ENCODE results near the gene C5orf34.
"Not testable (repeated sequence)": the region's sequence is repeated elsewhere in the genome, so short reads cannot be mapped to it uniquely, and the experiment has no call there.

The C5orf34 gene

DNA sequence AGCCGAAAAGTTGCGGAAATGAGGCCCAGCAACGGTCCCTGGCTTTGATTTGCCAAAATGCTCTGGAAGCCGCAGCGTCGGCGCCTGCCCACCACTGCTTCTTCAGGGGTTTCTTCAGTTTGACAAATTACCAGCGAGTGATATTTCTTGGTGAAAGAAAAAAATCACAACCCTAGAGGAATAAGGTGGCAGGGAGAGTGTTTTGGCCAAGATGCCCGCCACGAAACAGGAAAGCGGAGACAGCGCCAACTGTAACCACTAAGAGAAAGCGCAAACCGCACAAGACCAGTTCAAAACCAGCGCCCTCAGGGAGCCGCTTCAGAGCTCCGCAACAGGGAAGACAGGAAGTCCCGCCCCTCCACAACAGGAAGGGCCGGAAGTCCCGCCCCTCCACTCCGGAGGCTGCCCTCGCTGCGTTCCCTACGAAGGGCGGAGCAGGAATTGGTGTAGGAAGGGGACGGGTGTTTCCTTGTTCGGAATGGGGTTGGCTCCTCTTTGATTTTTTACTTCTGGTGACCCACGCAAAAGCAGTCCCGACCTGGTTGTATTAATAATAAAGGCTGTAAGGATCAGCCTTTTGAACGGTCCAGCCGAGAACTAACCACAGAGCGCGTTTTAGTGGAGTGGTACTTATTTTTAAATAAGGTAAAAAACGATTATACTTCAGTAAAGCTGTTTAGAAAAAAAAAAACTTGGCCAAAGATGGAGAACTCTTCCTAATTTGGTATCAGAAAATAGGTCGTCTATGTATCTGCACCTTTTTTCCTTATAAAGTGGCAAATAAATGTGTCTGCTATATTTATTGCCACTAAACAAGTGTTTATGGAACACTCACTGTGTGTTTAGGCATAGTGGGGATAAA is at the start of gene C5orf34:
Gene C5orf34 (minus strand): TSS at position 333 of the 862 bp plus-strand sequence. CDS start 5,809 bp downstream, outside the sequence.
- peak; percentile 97 for DNase-seq (ENCODE audit: low spot score)

DNA sequence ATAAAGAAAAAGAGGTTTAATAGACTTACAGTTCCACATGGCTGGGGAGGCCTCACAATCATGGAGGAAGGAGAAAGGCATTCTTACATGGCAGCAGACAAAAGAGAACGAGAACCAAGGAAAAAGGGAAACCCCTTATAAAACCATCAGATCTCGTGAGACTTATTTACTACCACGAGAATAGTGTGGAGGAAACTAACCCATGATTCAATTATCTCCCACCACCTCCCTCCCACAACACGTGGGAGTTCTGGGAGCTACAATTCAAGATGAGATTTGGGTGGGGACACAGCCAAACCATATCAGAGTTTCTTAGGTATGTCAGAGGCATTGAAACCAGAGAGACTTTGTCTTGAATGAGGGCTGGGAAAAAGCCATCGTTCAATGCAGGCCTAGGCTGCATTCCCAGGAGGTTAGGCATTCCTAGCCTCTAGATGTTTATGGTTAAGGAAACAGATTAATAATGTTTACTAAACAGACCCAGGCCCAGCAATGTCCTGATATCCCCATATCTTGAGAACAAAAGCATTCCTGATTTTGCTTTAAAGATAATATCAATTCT is 49.4 kb upstream of the C5orf34 start:
- no peak for DNase-seq (ENCODE audit: low spot score)

DNA sequence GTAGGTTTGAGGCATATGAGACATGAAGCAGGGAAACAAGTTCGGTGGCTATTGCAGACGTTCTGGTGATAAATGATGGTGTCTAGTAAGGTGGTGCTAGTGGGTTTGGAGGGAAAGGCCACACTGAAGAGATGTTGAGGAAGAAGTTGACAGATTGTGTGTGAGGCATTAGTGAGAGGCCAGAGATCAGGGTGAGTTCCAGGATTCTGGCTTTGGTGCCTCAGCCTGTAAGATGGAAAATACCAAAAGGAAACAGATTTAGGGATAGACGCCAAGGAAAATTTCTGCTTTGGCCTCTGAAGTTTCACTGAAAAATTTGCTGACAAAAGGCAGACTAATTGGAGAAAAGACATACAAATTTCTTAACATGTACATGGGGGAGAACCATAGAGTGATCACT is 48.4 kb upstream of the C5orf34 start:
- no peak for DNase-seq (ENCODE audit: low spot score)

- DNase-seq (ENCODE audit: low spot score), result no peak
Observed at GRCh38 chr5:43561356-43561755, 46.4 kb upstream of the C5orf34 start.

DNA sequence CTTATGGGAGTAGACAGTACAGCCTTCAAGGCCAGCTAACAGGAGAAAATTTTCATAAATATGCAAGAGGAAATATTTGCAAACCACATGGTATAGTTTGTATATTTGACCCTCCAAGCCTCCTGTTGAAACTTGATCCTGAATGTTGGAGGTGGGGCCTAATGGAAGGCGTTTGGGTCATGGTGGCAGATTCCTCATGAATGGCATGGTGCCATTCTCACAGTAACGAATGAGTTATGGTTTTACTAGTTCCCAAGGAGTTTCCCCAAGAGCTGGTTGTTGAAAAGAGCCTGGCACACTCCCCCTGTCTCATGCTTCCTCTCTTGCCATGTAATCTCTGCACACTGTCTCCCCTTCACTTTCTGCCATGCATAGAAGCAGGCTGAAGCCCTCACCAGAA is 45.2 kb upstream of the C5orf34 start:
- no peak for DNase-seq (ENCODE audit: low spot score)

- peak; percentile 38 for DNase-seq (ENCODE audit: low spot score)
Observed at GRCh38 chr5:43556857-43557542, 42.1 kb upstream of the C5orf34 start, which contains the start of gene PAIP1. Gene PAIP1, minus strand, starts transcription at chr5:43557077. Its CDS starts 231 bp downstream, at chr5:43556846.

GRCh38 chr5:43556607-43556856 is 41.6 kb upstream of the C5orf34 start:
- DNase-seq (ENCODE audit: low spot score), result not testable (repeated sequence)

GRCh38 chr5:43555895-43556606 is 41.1 kb upstream of the C5orf34 start:
- peak; percentile 8 for DNase-seq (ENCODE audit: low spot score)

- no peak for DNase-seq (ENCODE audit: low spot score)
Observed at GRCh38 chr5:43554497-43554896, 39.5 kb upstream of the C5orf34 start.

DNA sequence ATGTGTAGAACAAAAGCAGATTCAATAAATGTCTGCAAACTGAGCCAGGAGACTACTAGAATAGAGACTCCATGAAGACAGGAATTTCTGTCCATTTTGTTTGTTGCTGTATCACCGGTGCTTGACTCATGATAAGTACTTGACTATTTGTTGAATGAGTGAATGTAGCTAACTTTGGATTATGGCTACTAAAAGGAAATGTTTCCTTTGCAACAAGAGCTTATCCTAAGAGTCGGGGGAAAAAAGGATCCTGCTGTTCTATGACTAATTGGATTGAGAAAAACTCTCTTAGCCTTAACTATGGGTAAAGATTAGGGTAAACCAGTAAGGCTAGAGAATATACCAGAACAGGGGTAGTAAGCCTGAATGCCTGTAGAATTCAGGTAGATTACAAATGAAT is 38.4 kb upstream of the C5orf34 start:
- DNase-seq (ENCODE audit: low spot score), result no peak

- no peak for DNase-seq (ENCODE audit: low spot score)
Observed at GRCh38 chr5:43551731-43552130, 36.8 kb upstream of the C5orf34 start.

DNA sequence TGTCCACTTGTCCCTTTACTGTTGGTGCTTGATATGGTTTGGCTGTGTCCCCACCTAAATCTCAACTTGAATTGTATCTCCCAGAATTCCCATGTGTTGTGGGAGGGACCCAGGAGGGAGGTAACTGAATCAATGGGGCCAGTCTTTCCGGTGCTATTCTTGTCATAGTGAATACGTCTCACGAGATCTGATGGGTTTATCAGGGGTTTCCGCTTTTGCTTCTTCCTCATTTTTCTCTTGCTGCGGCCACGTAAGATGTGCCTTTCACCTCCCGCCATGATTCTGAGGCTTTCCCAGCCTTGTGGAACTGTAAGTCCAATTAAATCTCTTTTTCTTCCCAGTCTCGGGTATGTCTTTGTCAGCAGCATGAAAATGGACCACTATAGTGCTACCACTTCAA is 34.3 kb upstream of the C5orf34 start:
- DNase-seq (ENCODE audit: low spot score), result not testable (repeated sequence)

DNA sequence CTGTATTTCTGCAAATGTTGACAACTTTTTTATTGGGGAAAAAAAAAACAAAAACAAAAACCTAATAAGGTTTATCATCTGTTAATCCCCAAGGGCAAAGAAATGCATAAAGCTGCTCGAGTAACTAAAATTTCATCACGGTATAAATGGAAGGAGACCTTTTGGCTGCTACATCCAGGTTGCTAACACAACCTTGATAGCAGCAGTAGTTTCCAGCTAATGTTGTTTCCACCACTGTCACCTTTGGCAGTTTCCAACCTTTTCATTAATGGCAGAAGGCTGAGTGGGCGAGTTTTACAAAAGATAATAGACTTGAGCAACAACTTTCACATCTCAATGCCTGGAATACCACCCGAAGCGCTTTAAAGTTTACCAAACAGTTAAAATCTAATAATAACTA is 33.4 kb upstream of the C5orf34 start:
- no peak for DNase-seq (ENCODE audit: low spot score)

GRCh38 chr5:43547532-43547931 is 32.6 kb upstream of the C5orf34 start:
- no peak for DNase-seq (ENCODE audit: low spot score)

DNA sequence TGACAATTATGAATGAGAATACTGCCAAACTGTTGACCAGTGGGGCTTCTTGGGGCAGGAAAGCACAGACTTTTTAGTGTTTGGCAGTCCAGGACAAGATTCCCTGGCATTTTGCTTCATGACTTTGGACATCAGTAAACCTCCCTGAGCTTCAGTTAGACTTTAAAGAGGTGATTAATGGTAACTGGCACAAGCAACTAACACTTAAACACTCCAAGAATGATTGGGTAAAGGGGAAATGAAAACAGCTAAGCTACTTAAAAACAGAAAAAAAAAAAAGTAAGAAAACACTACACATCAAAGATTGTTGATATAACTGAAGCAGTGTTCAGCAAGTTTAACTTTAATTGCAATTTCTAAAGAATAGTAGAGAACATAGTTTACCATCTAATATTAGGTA is 28.5 kb upstream of the C5orf34 start:
- no peak for DNase-seq (ENCODE audit: low spot score)

- no peak for DNase-seq (ENCODE audit: low spot score)
Observed at GRCh38 chr5:43540746-43541145, 25.8 kb upstream of the C5orf34 start.

GRCh38 chr5:43536972-43537371 is 22.0 kb upstream of the C5orf34 start:
- no peak for DNase-seq (ENCODE audit: low spot score)

DNA sequence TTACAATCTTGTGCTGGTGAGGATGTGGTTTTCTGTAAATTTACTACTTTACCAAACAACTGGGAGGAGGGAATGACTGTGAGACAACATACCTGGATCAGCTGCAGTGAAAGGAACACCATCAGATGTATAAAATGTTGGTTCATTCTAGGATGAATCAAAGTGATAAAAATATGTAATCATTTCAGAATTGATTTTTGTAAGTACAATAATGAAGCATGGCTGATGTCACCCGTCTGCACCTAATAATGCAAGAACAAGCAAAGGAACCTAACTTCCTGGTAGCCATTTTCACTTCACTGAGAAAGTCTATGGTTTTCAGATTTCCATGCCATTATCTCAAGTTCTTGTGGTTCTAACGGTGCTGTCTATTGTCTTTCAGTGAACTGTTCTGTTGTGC is 18.7 kb upstream of the C5orf34 start:
- DNase-seq (ENCODE audit: low spot score), result no peak

DNA sequence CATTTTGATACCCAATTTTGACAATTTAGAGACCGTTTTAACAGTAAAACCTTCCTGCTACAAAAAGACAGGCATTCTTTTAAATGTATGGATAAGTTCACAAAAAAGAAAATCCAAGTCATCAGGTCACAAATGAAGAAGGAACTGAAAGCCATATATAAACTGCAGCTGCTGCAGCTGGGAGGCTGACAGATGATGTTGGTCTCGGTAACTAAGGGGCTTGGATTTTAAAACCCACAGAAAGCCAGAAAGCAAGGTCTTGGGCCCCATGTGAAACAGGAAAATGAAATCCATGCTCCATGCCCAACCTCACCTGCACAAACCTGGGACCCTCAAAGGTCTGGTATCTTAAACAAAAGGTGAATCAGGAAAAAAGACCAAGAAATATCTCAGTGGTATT is 15.7 kb upstream of the C5orf34 start:
- no peak for DNase-seq (ENCODE audit: low spot score)

DNA sequence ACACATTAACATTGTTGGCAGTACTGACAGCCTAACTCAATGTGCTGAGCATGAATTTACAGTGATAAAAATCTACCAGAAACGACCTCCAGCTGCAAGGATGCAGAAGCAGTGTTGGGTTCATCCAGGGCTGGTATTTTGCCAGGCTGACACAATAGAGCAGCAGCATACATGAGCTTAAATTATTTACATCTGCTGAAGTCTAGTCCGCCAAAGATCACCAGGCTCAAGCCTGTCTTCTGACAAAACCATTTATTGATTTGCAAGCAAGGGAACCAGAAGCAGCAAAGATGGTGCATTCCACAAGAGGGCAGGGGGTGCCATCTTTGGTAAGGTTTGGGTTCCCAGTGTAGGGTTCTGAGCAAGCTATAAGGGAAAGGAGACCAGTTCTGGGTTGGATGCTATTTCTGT is 8.7 kb upstream of the C5orf34 start:
- DNase-seq (ENCODE audit: low spot score), result no peak

DNA sequence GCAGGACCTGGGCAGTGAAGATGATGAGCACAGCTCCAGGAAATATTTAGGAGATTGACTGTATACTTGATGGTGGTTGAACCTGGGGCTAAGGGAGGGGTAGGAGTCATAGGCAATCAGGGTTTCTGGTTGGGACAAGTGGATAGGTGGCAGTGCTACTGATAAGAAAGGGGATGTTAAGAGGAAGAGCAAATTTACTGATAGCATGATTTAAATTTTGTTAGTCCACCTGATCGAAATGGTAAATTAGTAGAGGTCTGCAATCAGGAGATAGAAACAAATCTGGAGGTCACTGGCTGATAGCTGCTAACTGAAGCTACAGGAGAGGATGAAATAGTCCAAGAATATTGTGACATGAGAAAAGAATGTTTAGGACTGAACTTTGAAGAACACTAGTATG is 5.7 kb upstream of the C5orf34 start:
- DNase-seq (ENCODE audit: low spot score), result no peak

- DNase-seq (ENCODE audit: low spot score), result no peak
Observed at GRCh38 chr5:43515678-43516048, 715 bp upstream of the C5orf34 start.

- peak; percentile 34 for DNase-seq (ENCODE audit: low spot score)
Observed at GRCh38 chr5:43514471-43514815, 505 bp downstream of the C5orf34 start.

Measured in COLO829 (cell line).